ENCODE measurements around the gene FAM210A. TPM values are rescaled to one million over a fixed set of nuclear protein-coding genes. Genes with fewer than 3 reads are reported as not detected.

The FAM210A gene
- total and polyA plus RNA-seq, 9 of the 15 experiments (the other 6 are each of a cell fraction or from before 2014, with no cell fraction given), result 8.3 to 41.7 (median 19.1) TPM

DNA sequence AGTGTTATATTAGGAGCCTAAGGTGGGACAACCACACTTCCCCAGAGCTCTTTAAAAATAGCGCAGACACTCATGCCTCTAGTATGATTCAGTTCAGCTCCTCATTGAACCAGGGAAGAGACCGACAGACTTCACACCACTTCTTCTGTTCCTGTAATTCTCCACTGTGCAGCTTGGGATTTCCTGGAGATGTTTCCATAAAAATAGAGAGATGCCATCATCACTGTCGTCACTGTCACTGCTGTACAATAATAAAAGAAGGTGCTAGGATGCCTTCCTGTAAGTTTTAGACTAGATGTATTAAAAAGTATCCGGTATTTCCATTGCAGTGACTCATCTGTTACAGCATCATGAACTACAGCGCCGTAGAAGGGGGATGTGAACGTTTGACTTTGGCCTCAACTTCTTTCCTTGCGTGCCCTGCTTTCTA, 110.9 kb downstream of the FAM210A start:
- Histone ChIP-seq H3K9me3 (replicated peaks; ENCODE audit: control insufficient read depth, insufficient read depth, low read depth, low read length) (no peaks in the 10 kb centered on the region), H3K27ac (ENCODE audit: extremely low read depth, low read depth, low read length) (no peak overlapping the region), H3K79me2 (ENCODE audit: control insufficient read depth, insufficient read depth, low read length) (no peaks in the 10 kb centered on the region), H3K4me2 (ENCODE audit: insufficient read depth, low read length) (no peak overlapping the region), H3K27me3 (ENCODE audit: control insufficient read depth in 2 of 2, insufficient read depth in 2 of 2, low read length in 2 of 2) (peaks cover 39 to 57% of the 10 kb centered on the region in 2 experiments), H4K20me1 (replicated peaks; ENCODE audit: control insufficient read depth, insufficient read depth, low read length) (no peaks in the 10 kb centered on the region), H3K9me1 (ENCODE audit: control insufficient read depth, insufficient read depth, low read length) (no peaks in the 10 kb centered on the region), H3K4me3 (no peak overlapping the region), H3K36me3 (ENCODE audit: control insufficient read depth, insufficient read depth, low read length) (no peaks in the 10 kb centered on the region), H3K4me1 (replicated peaks in 1 of 2; ENCODE audit: control insufficient read depth in 2 of 2, insufficient read depth in 2 of 2, low read length in 2 of 2) (peaks cover 0 to 12% of the 10 kb centered on the region in 2 experiments; a peak in 2 of 5 replicates), H3K9ac (ENCODE audit: insufficient read depth in 1 of 2, low read depth in 2 of 2, low read length in 2 of 2) (no peak overlapping the region), H2AFZ (ENCODE audit: low read depth, low read length) (no peak overlapping the region)
- in situ Hi-C loops (cut with MboI), result no loop called here
- FAIRE-seq (no peak), DNase-seq (ENCODE audit: extremely low read depth in 1 of 4, low spot score in 3 of 4) (no peak), ATAC-seq (no peak)
- POLR2A ChIA-PET, result no interaction called here
- CTCF ChIA-PET (ENCODE audit: low intra/inter-chr PET ratio), result no interaction called here
- intact Hi-C loops (cut with micrococcal nuclease), result no loop called here
- TF ChIP-seq SNIP1 (IDR thresholded peaks at IDR 0.05; ENCODE audit: low read depth) (no peak), HCFC1 (IDR thresholded peaks at IDR 0.05; ENCODE audit: low read depth, low read length) (no peak), MCM2 (IDR thresholded peaks at IDR 0.05; ENCODE audit: low read depth) (no peak), SOX6 (IDR thresholded peaks at IDR 0.05) (no peak), ESRRB (CRISPR knock-in tag; IDR thresholded peaks at IDR 0.05; ENCODE audit: borderline replicate concordance) (no peak), PCBP1 (IDR thresholded peaks at IDR 0.05; ENCODE audit: low read depth, low read length, poor library complexity, severe bottlenecking) (no peak), CEBPB (tag; IDR thresholded peaks at IDR 0.05) (no peak), SREBF1 (IDR thresholded peaks at IDR 0.05; ENCODE audit: borderline replicate concordance, low read depth, low read length) (no peak), KHSRP (IDR thresholded peaks at IDR 0.05) (no peak)
- TF ChIP-seq, protein P1, sequence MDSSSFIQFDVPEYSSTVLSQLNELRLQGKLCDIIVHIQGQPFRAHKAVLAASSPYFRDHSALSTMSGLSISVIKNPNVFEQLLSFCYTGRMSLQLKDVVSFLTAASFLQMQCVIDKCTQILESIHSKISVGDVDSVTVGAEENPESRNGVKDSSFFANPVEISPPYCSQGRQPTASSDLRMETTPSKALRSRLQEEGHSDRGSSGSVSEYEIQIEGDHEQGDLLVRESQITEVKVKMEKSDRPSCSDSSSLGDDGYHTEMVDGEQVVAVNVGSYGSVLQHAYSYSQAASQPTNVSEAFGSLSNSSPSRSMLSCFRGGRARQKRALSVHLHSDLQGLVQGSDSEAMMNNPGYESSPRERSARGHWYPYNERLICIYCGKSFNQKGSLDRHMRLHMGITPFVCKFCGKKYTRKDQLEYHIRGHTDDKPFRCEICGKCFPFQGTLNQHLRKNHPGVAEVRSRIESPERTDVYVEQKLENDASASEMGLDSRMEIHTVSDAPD (CRISPR knock-in tag; IDR thresholded peaks at IDR 0.05), result no peak
- TF ChIP-seq, protein P2, sequence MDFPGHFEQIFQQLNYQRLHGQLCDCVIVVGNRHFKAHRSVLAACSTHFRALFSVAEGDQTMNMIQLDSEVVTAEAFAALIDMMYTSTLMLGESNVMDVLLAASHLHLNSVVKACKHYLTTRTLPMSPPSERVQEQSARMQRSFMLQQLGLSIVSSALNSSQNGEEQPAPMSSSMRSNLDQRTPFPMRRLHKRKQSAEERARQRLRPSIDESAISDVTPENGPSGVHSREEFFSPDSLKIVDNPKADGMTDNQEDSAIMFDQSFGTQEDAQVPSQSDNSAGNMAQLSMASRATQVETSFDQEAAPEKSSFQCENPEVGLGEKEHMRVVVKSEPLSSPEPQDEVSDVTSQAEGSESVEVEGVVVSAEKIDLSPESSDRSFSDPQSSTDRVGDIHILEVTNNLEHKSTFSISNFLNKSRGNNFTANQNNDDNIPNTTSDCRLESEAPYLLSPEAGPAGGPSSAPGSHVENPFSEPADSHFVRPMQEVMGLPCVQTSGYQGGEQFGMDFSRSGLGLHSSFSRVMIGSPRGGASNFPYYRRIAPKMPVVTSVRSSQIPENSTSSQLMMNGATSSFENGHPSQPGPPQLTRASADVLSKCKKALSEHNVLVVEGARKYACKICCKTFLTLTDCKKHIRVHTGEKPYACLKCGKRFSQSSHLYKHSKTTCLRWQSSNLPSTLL (IDR thresholded peaks at IDR 0.05), result no peak
- TF ChIP-seq, protein P3, sequence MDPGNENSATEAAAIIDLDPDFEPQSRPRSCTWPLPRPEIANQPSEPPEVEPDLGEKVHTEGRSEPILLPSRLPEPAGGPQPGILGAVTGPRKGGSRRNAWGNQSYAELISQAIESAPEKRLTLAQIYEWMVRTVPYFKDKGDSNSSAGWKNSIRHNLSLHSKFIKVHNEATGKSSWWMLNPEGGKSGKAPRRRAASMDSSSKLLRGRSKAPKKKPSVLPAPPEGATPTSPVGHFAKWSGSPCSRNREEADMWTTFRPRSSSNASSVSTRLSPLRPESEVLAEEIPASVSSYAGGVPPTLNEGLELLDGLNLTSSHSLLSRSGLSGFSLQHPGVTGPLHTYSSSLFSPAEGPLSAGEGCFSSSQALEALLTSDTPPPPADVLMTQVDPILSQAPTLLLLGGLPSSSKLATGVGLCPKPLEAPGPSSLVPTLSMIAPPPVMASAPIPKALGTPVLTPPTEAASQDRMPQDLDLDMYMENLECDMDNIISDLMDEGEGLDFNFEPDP (CRISPR knock-in tag; IDR thresholded peaks at IDR 0.05), result no peak
- TF ChIP-seq, protein P4, sequence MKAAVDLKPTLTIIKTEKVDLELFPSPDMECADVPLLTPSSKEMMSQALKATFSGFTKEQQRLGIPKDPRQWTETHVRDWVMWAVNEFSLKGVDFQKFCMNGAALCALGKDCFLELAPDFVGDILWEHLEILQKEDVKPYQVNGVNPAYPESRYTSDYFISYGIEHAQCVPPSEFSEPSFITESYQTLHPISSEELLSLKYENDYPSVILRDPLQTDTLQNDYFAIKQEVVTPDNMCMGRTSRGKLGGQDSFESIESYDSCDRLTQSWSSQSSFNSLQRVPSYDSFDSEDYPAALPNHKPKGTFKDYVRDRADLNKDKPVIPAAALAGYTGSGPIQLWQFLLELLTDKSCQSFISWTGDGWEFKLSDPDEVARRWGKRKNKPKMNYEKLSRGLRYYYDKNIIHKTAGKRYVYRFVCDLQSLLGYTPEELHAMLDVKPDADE (conservative IDR thresholded peaks at IDR 0.05; ENCODE audit: control insufficient read depth, low read depth, low read length), result no peak
- BruUV-seq (replicated peaks), result no TSS peak
- WGBS (ENCODE audit: insufficient coverage, low coverage, missing lambda C conversion rate), result under 1% methylated on average over 8 of the region's 8 CpGs

All from K562 (cell line).